Astrocyte of the cerebellum (primary cell): ENCODE results near the gene SRSF2.

Source experiments
- DNase-seq: peaks from one replicate; pipeline ENCODE4 v3.0.0-alpha.2; 2011; ENCODE audit warnings: low read depth
- H3K4me3 ChIP-seq: 2 replicates; pipeline ENCODE4 v1.5.1; 2011; ENCODE audit warnings: mild to moderate bottlenecking, low read depth, low read length, moderate library complexity
- CTCF ChIP-seq: IDR thresholded peaks from 2 replicates; pipeline ENCODE4 v1.5.1; 2012; ENCODE audit warnings: low read length, low read depth, moderate library complexity, mild to moderate bottlenecking; ENCODE audit errors: missing control alignments
- in situ Hi-C: cut with HindIII; loops from 2 replicates; pipeline ENCODE4 v1.10.0; 2017; ENCODE audit warnings: low sequenced_read_pairs

Gene SRSF2, protein sequence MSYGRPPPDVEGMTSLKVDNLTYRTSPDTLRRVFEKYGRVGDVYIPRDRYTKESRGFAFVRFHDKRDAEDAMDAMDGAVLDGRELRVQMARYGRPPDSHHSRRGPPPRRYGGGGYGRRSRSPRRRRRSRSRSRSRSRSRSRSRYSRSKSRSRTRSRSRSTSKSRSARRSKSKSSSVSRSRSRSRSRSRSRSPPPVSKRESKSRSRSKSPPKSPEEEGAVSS

GRCh38 chr17:76737082-76737675 lies at the start of gene SRSF2:
TSS of gene SRSF2 (minus strand) at chr17:76737331. CDS start at chr17:76737160, 171 bp downstream.
- peak; percentile 96 for DNase-seq
- in situ Hi-C loops: loop anchor here (25.0 kb wide), 1 partner anchor 175 kb away; a partner anchor contains a TSS
- no peak for TF ChIP-seq CTCF
- H3K4me3 ChIP-seq: peak within 1 kb of the TSS; percentile 93

- no peak for TF ChIP-seq CTCF
- no peak for DNase-seq
- no peak overlapping the region for H3K4me3 ChIP-seq
- in situ Hi-C loops: no loop called here
Measured at GRCh38 chr17:76784926-76785325, 47.8 kb upstream of the SRSF2 start.

- H3K4me3 ChIP-seq: no peak overlapping the region
- TF ChIP-seq CTCF: no peak
- in situ Hi-C loops: no loop called here
- no peak for DNase-seq
Measured at GRCh38 chr17:76783146-76783545, 46.0 kb upstream of the SRSF2 start.

- no peak for TF ChIP-seq CTCF
- DNase-seq: no peak
- H3K4me3 ChIP-seq: no peak overlapping the region
- in situ Hi-C loops: no loop called here
Measured at GRCh38 chr17:76781056-76781982, 44.2 kb upstream of the SRSF2 start.

- no peak for DNase-seq
- in situ Hi-C loops: no loop called here
- no peak overlapping the region for H3K4me3 ChIP-seq
- TF ChIP-seq CTCF: no peak
Measured at GRCh38 chr17:76775021-76775600, 38.0 kb upstream of the SRSF2 start.

DNA sequence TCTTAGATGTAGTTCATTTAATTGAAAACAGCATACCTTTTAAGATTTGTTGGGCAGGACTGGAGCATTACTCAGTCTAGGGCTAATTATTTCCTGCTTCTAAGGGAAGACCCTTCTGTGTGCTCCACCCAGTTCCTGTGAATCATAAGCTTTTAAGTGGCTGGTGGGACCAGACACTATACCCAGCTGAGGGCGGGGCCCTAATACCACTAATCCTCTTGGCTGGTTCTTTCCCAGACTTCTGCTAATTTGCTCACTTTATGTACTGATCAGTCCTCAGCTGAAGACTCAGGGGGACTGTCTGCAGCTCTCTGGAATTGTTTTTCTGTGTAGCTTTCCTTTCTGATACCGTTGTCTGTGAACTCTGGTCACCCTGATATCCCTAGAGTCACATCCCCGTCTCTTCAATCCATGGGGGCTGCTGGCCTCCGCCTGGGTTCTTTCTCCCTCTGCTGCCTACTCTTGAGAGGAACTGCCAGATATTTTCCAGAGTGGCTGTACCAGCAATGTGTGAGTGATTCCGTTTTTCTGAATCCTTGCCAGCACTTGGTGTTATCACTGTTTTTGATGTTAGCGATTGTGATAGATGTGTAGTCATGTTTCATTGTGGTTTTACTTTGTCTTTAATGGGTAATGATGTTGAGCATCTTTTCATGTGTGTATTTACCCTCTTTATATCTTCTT lies 35.9 kb upstream of the SRSF2 start:
- no peak overlapping the region for H3K4me3 ChIP-seq
- in situ Hi-C loops: no loop called here
- TF ChIP-seq CTCF: no peak
- no peak for DNase-seq
